Measurements from ENCODE around the gene RAB35. TPM values are rescaled to one million over a fixed set of nuclear protein-coding genes. Genes with fewer than 3 reads are reported as not detected.

RAB35 gene
- total and polyA plus RNA-seq, 2 of the 4 experiments (the other 2 are of a cell fraction), result 32.6 to 49.6 TPM

GRCh38 chr12:120145164-120145563 is 28.6 kb upstream of the RAB35 start:
- H2AK9ac ChIP-seq (replicated peaks; ENCODE audit: low read depth, low read length, poor library complexity), result no peak overlapping the region
- ATAC-seq (ENCODE audit: low read depth) (no peak), DNase-seq (no peak)
- BruUV-seq (replicated peaks), result no TSS peak
- no peak overlapping the region for H3K4me2 ChIP-seq (ENCODE audit: low read depth, low read length)
- intact Hi-C loops (cut with micrococcal nuclease), result no loop called here
- dilution Hi-C loops (cut with HindIII; ENCODE audit: low sequenced_read_pairs, unreplicated experiment), result no loop called here
- H4K20me1 ChIP-seq (ENCODE audit: insufficient read depth, low read length), result peaks cover 11% of the 10 kb centered on the region
- no peak for TF ChIP-seq CHD1 (IDR thresholded peaks at IDR 0.05; ENCODE audit: low read depth, low read length)
- no peak for TF ChIP-seq FOS (IDR thresholded peaks at IDR 0.05; ENCODE audit: low read depth, low read length)
- TF ChIP-seq ELK1 (IDR thresholded peaks at IDR 0.05; ENCODE audit: borderline replicate concordance, low read depth, low read length), result no peak
- TF ChIP-seq RAD21 (IDR thresholded peaks at IDR 0.05; ENCODE audit: low read length), result no peak
- TF ChIP-seq SMC3 (IDR thresholded peaks at IDR 0.05; ENCODE audit: low read depth, low read length), result no peak
- no peak for TF ChIP-seq POLR2A (IDR thresholded peaks at IDR 0.05; ENCODE audit: low read depth, low read length)
- TF ChIP-seq RCOR1 (IDR thresholded peaks at IDR 0.05; ENCODE audit: insufficient replicate concordance, low read length), result no peak
- TF ChIP-seq RFX5 (IDR thresholded peaks at IDR 0.05; ENCODE audit: low read depth, low read length), result no peak
- no peak for TF ChIP-seq CEBPB (IDR thresholded peaks at IDR 0.05; ENCODE audit: low read depth, low read length)
- TF ChIP-seq NFE2L2 (IDR thresholded peaks at IDR 0.05; ENCODE audit: low read depth, low read length), result no peak
- TF ChIP-seq BHLHE40 (IDR thresholded peaks at IDR 0.05; ENCODE audit: low read depth, low read length), result no peak
- no peak for TF ChIP-seq CTCF (conservative IDR thresholded peaks at IDR 0.05; ENCODE audit: low read depth, low read length)
- no peak for TF ChIP-seq USF2 (IDR thresholded peaks at IDR 0.05; ENCODE audit: low read depth, low read length)
- no peaks in the 10 kb centered on the region for H3K27me3 ChIP-seq (ENCODE audit: control insufficient read depth, insufficient read depth, low read length)
- H3K14ac ChIP-seq (replicated peaks; ENCODE audit: low read depth, low read length), result no peak overlapping the region
- H4K8ac ChIP-seq (ENCODE audit: low read depth in 2 of 2, low read length in 2 of 2), result peak overlapping the region in 1 of 2 experiments; percentile 8; a peak in 1 of 4 replicates
- H3K79me1 ChIP-seq (ENCODE audit: low read depth in 1 of 2, low read length in 2 of 2), result peaks cover 7 to 22% of the 10 kb centered on the region in 2 experiments
- no peak overlapping the region for H2BK20ac ChIP-seq (ENCODE audit: low read depth, low read length)
- no peak overlapping the region for H3K4me3 ChIP-seq (ENCODE audit: insufficient read depth, low read depth, low read length)
- no peaks in the 10 kb centered on the region for H3K9me3 ChIP-seq (ENCODE audit: control insufficient read depth, insufficient read depth, low read length)
- H2AFZ ChIP-seq (replicated peaks; ENCODE audit: low read length, poor library complexity), result no peak overlapping the region
- POLR2A ChIA-PET (ENCODE audit: unreplicated experiment), result no interaction called here
- H3K4ac ChIP-seq (ENCODE audit: low read depth, low read length), result no peak overlapping the region
- H2AK5ac ChIP-seq (ENCODE audit: low read depth, low read length), result no peak overlapping the region
- no peak overlapping the region for H2BK15ac ChIP-seq (ENCODE audit: low read depth, low read length)
- H3K9me1 ChIP-seq (ENCODE audit: insufficient read depth, low read length), result peaks cover 16% of the 10 kb centered on the region
- peaks cover 85% of the 10 kb centered on the region for H3K36me3 ChIP-seq (ENCODE audit: control insufficient read depth, insufficient read depth, low read length)
- no peak overlapping the region for H2BK5ac ChIP-seq (ENCODE audit: low read depth, low read length, poor library complexity, severe bottlenecking)
- no peak overlapping the region for H3K23ac ChIP-seq (ENCODE audit: low read depth, low read length)
- H3K56ac ChIP-seq (ENCODE audit: extremely low read depth, insufficient read depth, low read length), result no peak overlapping the region
- no peak overlapping the region for H4K91ac ChIP-seq (ENCODE audit: insufficient read depth, low read depth, low read length)
- no peak overlapping the region for H4K5ac ChIP-seq (ENCODE audit: low read depth, low read length)
- H2BK120ac ChIP-seq (ENCODE audit: low read depth, low read length), result no peak overlapping the region
- H3K18ac ChIP-seq (ENCODE audit: low read depth, low read length), result no peak overlapping the region
- in situ Hi-C loops (cut with MboI; ENCODE audit: low sequenced_read_pairs), result no loop called here
- no peak overlapping the region for H3K9ac ChIP-seq (ENCODE audit: low read depth, low read length)
- 100% methylated on average over 6 of the region's 8 CpGs; no CpG with 5 or more reads in 1 of the 2 experiments for WGBS, 2 experiments (ENCODE audit: extremely low coverage in 2 of 2, insufficient read length in 1 of 2)
- no peak overlapping the region for H3K27ac ChIP-seq (ENCODE audit: insufficient read depth, low read length)
- H3K4me1 ChIP-seq (ENCODE audit: control insufficient read depth, insufficient read depth, low read length), result peaks cover 8% of the 10 kb centered on the region
- CTCF ChIA-PET, result no interaction called here

All from IMR-90 (cell line).